Measurements from ENCODE around the gene MRPL16. TPM values are rescaled to one million over a fixed set of nuclear protein-coding genes. Genes with fewer than 3 reads are reported as not detected.
A peak's percentile ranks its signal among the peaks of the same experiment; 100 is the strongest.

Gene MRPL16
- total and polyA plus RNA-seq, 4 donors, result 24.9 to 54.9 (median 39.6) TPM

- TF ChIP-seq HNF4A (conservative IDR thresholded peaks at IDR 0.05) (peak in 1 of 2 donors; percentile 8), CTCF (IDR thresholded peaks at IDR 0.05; ENCODE audit: low read depth, low read length, missing input control) (no peak)
- Histone ChIP-seq H3K4me1 (ENCODE audit: control insufficient read depth in 4 of 4, insufficient read depth in 4 of 4, low read length in 3 of 4) (peaks cover 0 to 22% (median 11%) of the 10 kb centered on the region in 4 donors), H3K27me3 (ENCODE audit: control insufficient read depth in 4 of 4, insufficient read depth in 4 of 4, low read length in 3 of 4) (no peaks in the 10 kb centered on the region), H3K9me3 (ENCODE audit: control insufficient read depth in 4 of 4, low read length in 3 of 4) (no peaks in the 10 kb centered on the region), H3K27ac (ENCODE audit: low read depth in 1 of 2, low read length in 2 of 2) (peak overlapping the region in 1 of 2 donors; percentile 17), H3K36me3 (ENCODE audit: control insufficient read depth in 4 of 4, insufficient read depth in 3 of 4, low read depth in 1 of 4, low read length in 3 of 4) (peaks cover 0 to 4% (median 0%) of the 10 kb centered on the region in 4 donors), H3K9ac (ENCODE audit: low read depth in 1 of 2, low read length in 2 of 2) (no peak overlapping the region), H3K4me3 (ENCODE audit: low read depth in 1 of 3, low read length in 3 of 3) (no peak overlapping the region)
- DNase-seq (ENCODE audit: low spot score), result no peak
- 43% methylated on average over 2 of the region's 2 CpGs for WGBS
These were observed 32.5 kb downstream of the MRPL16 start for GRCh38 chr11:59778122-59778521.

- peak overlapping the region; percentile 69 to 74 for H3K27ac ChIP-seq (ENCODE audit: low read depth in 1 of 2, low read length in 2 of 2)
- 91% methylated on average over 5 of the region's 5 CpGs for WGBS
These were observed 33.5 kb downstream of the MRPL16 start for GRCh38 chr11:59777104-59777503.

GRCh38 chr11:59776210-59777066 is 34.1 kb downstream of the MRPL16 start:
- H3K4me3 ChIP-seq (ENCODE audit: low read depth in 1 of 3, low read length in 3 of 3), result no peak overlapping the region
- WGBS, result 40% methylated on average over 5 of the region's 5 CpGs
- DNase-seq (ENCODE audit: low spot score), result no peak
- TF ChIP-seq TAF1 (conservative IDR thresholded peaks at IDR 0.05) (no peak), NR2F2 (IDR thresholded peaks at IDR 0.05) (no peak), RAD21 (IDR thresholded peaks at IDR 0.05) (no peak), FOXA2 (IDR thresholded peaks at IDR 0.05) (no peak), RXRA (IDR thresholded peaks at IDR 0.05) (peak in 1 of 2 donors; percentile 22), JUND (IDR thresholded peaks at IDR 0.05) (peak; percentile 50 to 84), HNF4A (conservative IDR thresholded peaks at IDR 0.05) (peak in 1 of 2 donors; percentile 45), MAX (IDR thresholded peaks at IDR 0.05) (no peak)
- peaks cover 0 to 4% (median 0%) of the 10 kb centered on the region in 4 donors for H3K36me3 ChIP-seq (ENCODE audit: control insufficient read depth in 4 of 4, insufficient read depth in 3 of 4, low read depth in 1 of 4, low read length in 3 of 4)
- H3K9ac ChIP-seq (ENCODE audit: low read depth in 1 of 2, low read length in 2 of 2), result no peak overlapping the region
- no peaks in the 10 kb centered on the region for H3K9me3 ChIP-seq (ENCODE audit: control insufficient read depth in 4 of 4, low read length in 3 of 4)
- H3K27me3 ChIP-seq (ENCODE audit: control insufficient read depth in 4 of 4, insufficient read depth in 4 of 4, low read length in 3 of 4), result no peaks in the 10 kb centered on the region
- H3K27ac ChIP-seq (ENCODE audit: low read depth in 1 of 2, low read length in 2 of 2), result peak overlapping the region; percentile 69 to 74
- H3K4me1 ChIP-seq (ENCODE audit: control insufficient read depth in 4 of 4, insufficient read depth in 4 of 4, low read length in 3 of 4), result peaks cover 0 to 22% (median 11%) of the 10 kb centered on the region in 4 donors

More at GRCh38 chr11:59777104-59777503, 33.5 kb downstream of the MRPL16 start:
- no peak for DNase-seq (ENCODE audit: low spot score)
- H3K27me3 ChIP-seq (ENCODE audit: control insufficient read depth in 4 of 4, insufficient read depth in 4 of 4, low read length in 3 of 4), result no peaks in the 10 kb centered on the region
- TF ChIP-seq GABPA (IDR thresholded peaks at IDR 0.05 in 1 of 2, conservative IDR thresholded peaks at IDR 0.05 in 1 of 2) (no peak), ZBTB33 (IDR thresholded peaks at IDR 0.05) (no peak)
- peaks cover 0 to 22% (median 11%) of the 10 kb centered on the region in 4 donors for H3K4me1 ChIP-seq (ENCODE audit: control insufficient read depth in 4 of 4, insufficient read depth in 4 of 4, low read length in 3 of 4)
- no peaks in the 10 kb centered on the region for H3K9me3 ChIP-seq (ENCODE audit: control insufficient read depth in 4 of 4, low read length in 3 of 4)
- H3K9ac ChIP-seq (ENCODE audit: low read depth in 1 of 2, low read length in 2 of 2), result no peak overlapping the region
- no peak overlapping the region for H3K4me3 ChIP-seq (ENCODE audit: low read depth in 1 of 3, low read length in 3 of 3)
- H3K36me3 ChIP-seq (ENCODE audit: control insufficient read depth in 4 of 4, insufficient read depth in 3 of 4, low read depth in 1 of 4, low read length in 3 of 4), result peaks cover 0 to 4% (median 0%) of the 10 kb centered on the region in 4 donors

All from liver (tissue), 9 donors.